Thyroid gland (tissue), 4 donors: ENCODE results near the gene CACNB4.

Experiments
- POLR2A ChIP-seq, 2 donors: fragments of 450-650 bp; IDR thresholded peaks; one replicate each; pipeline ENCODE4 v1.6.1; 2017; ENCODE audit warnings: antibody characterized with exemption in 2 of 2, mild to moderate bottlenecking in 2 of 2, moderate library complexity in 1 of 2
- TF ChIP-seq, protein P1 (sequence below), 6 experiments: fragments of 200-600 bp in 3 of 6; fragments of 450-650 bp in 3 of 6; sonication (generic) in 3 of 6; IDR thresholded peaks; one replicate each; pipeline ENCODE4 v1.5.1; 2016 to 2019; ENCODE audit warnings: antibody characterized with exemption in 6 of 6, mild to moderate bottlenecking in 2 of 6, inconsistent platforms in 1 of 6, moderate library complexity in 1 of 6

DNA sequence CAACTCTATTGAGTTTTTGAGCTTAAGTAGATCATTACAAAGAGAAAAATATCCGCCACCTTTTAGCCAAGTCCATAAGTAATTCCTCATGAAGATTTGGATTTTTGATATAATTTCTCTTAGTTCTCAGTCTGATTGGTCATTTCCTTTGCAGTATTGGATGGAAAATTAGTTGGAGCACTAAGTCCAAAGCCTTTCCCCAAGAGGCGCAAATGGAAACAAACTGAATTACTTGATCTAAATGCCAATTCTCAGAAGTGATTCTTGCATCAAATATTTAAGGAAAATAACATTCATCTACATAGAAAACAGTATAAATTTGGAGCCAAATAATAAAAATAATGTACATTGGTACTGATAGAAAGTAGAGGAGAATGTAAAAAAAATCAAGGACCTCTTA lies 115.6 kb downstream of the CACNB4 start:
- TF ChIP-seq, protein P1, sequence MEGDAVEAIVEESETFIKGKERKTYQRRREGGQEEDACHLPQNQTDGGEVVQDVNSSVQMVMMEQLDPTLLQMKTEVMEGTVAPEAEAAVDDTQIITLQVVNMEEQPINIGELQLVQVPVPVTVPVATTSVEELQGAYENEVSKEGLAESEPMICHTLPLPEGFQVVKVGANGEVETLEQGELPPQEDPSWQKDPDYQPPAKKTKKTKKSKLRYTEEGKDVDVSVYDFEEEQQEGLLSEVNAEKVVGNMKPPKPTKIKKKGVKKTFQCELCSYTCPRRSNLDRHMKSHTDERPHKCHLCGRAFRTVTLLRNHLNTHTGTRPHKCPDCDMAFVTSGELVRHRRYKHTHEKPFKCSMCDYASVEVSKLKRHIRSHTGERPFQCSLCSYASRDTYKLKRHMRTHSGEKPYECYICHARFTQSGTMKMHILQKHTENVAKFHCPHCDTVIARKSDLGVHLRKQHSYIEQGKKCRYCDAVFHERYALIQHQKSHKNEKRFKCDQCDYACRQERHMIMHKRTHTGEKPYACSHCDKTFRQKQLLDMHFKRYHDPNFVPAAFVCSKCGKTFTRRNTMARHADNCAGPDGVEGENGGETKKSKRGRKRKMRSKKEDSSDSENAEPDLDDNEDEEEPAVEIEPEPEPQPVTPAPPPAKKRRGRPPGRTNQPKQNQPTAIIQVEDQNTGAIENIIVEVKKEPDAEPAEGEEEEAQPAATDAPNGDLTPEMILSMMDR (IDR thresholded peaks at IDR 0.05) = no peak
- no peak for TF ChIP-seq POLR2A (IDR thresholded peaks at IDR 0.05)
